Measurements from ENCODE around the gene ESYT1.

ESYT1 gene

GRCh38 chr12:56172839-56173238 lies 44.8 kb downstream of the ESYT1 start:
- Mint-ChIP-seq H3K36me3 (peaks cover 67% of the 10 kb centered on the region), H3K27ac (no peak overlapping the region), H3K27me3 (no peaks in the 10 kb centered on the region), H3K4me1 (no peaks in the 10 kb centered on the region), H3K4me3 (no peak overlapping the region), H3K9me3 (no peaks in the 10 kb centered on the region)
- DNase-seq, result no peak
- CTCF ChIA-PET, result interaction anchor here (1.2 kb wide), 1 partner anchor 12 kb away, joined by 3 read pairs; no protein-coding TSS in a partner anchor

- no peak for DNase-seq
- no peaks in the 10 kb centered on the region for H3K4me1 Mint-ChIP-seq
- H3K9me3 Mint-ChIP-seq, result no peaks in the 10 kb centered on the region
- peaks cover 70% of the 10 kb centered on the region for H3K36me3 Mint-ChIP-seq
- no peak overlapping the region for H3K4me3 Mint-ChIP-seq
- H3K27me3 Mint-ChIP-seq, result no peaks in the 10 kb centered on the region
- CTCF ChIA-PET, result interaction anchor here (1.6 kb wide), 1 partner anchor 10 kb away, joined by 3 read pairs; no protein-coding TSS in a partner anchor
- H3K27ac Mint-ChIP-seq, result no peak overlapping the region
Measured at GRCh38 chr12:56178347-56178746, 50.3 kb downstream of the ESYT1 start.

- H3K27ac Mint-ChIP-seq, result peak overlapping the region; percentile 88
- H3K9me3 Mint-ChIP-seq, result no peaks in the 10 kb centered on the region
- CTCF ChIA-PET, result interaction anchor here (1.9 to 6.5 kb wide), 4 partner anchors 11 to 448 kb away, joined by 4 to 51 read pairs (median 22); partner anchors contain the start of genes ANKRD52 and ESYT1
- peaks cover 7% of the 10 kb centered on the region for H3K27me3 Mint-ChIP-seq
- H3K4me3 Mint-ChIP-seq, result peak overlapping the region; percentile 31
- H3K36me3 Mint-ChIP-seq, result peaks cover 41% of the 10 kb centered on the region
- DNase-seq, result no peak
- peaks cover 43% of the 10 kb centered on the region for H3K4me1 Mint-ChIP-seq
Measured at GRCh38 chr12:56186957-56187356, 58.9 kb downstream of the ESYT1 start.

GRCh38 chr12:56188131-56188777 lies 60.2 kb downstream of the ESYT1 start:
- H3K4me3 Mint-ChIP-seq, result peak overlapping the region; percentile 94
- H3K4me1 Mint-ChIP-seq, result peaks cover 52% of the 10 kb centered on the region
- peak; percentile 27 for DNase-seq

GRCh38 chr12:56188778-56189098 lies 60.7 kb downstream of the ESYT1 start:
- H3K36me3 Mint-ChIP-seq, result peaks cover 38% of the 10 kb centered on the region

More at GRCh38 chr12:56188131-56188777, 60.2 kb downstream of the ESYT1 start:
- Mint-ChIP-seq H3K36me3 (peaks cover 39% of the 10 kb centered on the region), H3K27ac (peak overlapping the region; percentile 88), H3K9me3 (no peaks in the 10 kb centered on the region), H3K27me3 (peaks cover 7% of the 10 kb centered on the region)
- CTCF ChIA-PET, result interaction anchor here (0.8 to 6.5 kb wide), 14 partner anchors 10 to 449 kb away, joined by 3 to 87 read pairs (median 8); partner anchors contain the start of genes ANKRD52, ESYT1, MYL6 and RNF41

GRCh38 chr12:56189099-56189917 lies 61.2 kb downstream of the ESYT1 start, which contains the start of gene SMARCC2:
SMARCC2 (minus strand) TSS chr12:56189483; CDS start chr12:56189461, 22 bp downstream.
- CTCF ChIA-PET, result interaction anchor here (0.5 to 6.5 kb wide), 30 partner anchors 8 to 821 kb away, joined by 3 to 87 read pairs (median 4); partner anchors contain the start of genes ANKRD52, COQ10A, ESYT1 and MYL6
- Mint-ChIP-seq H3K36me3 (peaks cover 33% of the 10 kb centered on the region), H3K4me1 (peaks cover 55% of the 10 kb centered on the region), H3K4me3 (peak within 1 kb of the TSS; percentile 94), H3K27me3 (peaks cover 7% of the 10 kb centered on the region), H3K9me3 (no peaks in the 10 kb centered on the region), H3K27ac (peak within 1 kb of the TSS; percentile 96)
- DNase-seq, result peak; percentile 91

More at GRCh38 chr12:56188778-56189098, 60.7 kb downstream of the ESYT1 start:
- no peak for DNase-seq
- Mint-ChIP-seq H3K4me1 (peaks cover 55% of the 10 kb centered on the region), H3K9me3 (no peaks in the 10 kb centered on the region), H3K27ac (peak overlapping the region; percentile 88), H3K27me3 (peaks cover 7% of the 10 kb centered on the region), H3K4me3 (peak overlapping the region; percentile 94)
- CTCF ChIA-PET, result interaction anchor here (0.8 to 6.5 kb wide), 18 partner anchors 8 to 450 kb away, joined by 3 to 87 read pairs (median 4); partner anchors contain the start of genes ANKRD52, ESYT1, MYL6 and PA2G4

GRCh38 chr12:56189918-56190694 lies 62.0 kb downstream of the ESYT1 start:
- H3K4me1 Mint-ChIP-seq, result peaks cover 52% of the 10 kb centered on the region
- CTCF ChIA-PET, result interaction anchor here (0.5 to 6.5 kb wide), 27 partner anchors 9 to 820 kb away, joined by 3 to 87 read pairs (median 4); partner anchors contain the start of genes ANKRD52, COQ10A, ESYT1 and MYL6
- H3K36me3 Mint-ChIP-seq, result peaks cover 26% of the 10 kb centered on the region
- peak overlapping the region; percentile 96 for H3K27ac Mint-ChIP-seq
- no peaks in the 10 kb centered on the region for H3K9me3 Mint-ChIP-seq
- H3K27me3 Mint-ChIP-seq, result peaks cover 7% of the 10 kb centered on the region
- peak; percentile 81 for DNase-seq
- peak overlapping the region; percentile 94 for H3K4me3 Mint-ChIP-seq

- peaks cover 7% of the 10 kb centered on the region for H3K27me3 Mint-ChIP-seq
- peak overlapping the region; percentile 94 for H3K4me3 Mint-ChIP-seq
- CTCF ChIA-PET, result interaction anchor here (0.8 to 6.5 kb wide), 5 partner anchors 32 to 77 kb away, joined by 3 to 87 read pairs (median 17); partner anchors contain the start of genes ANKRD52, COQ10A, RNF41 and RPL41
- H3K9me3 Mint-ChIP-seq, result no peaks in the 10 kb centered on the region
- DNase-seq, result no peak
- H3K4me1 Mint-ChIP-seq, result peaks cover 51% of the 10 kb centered on the region
- peaks cover 23% of the 10 kb centered on the region for H3K36me3 Mint-ChIP-seq
- peak overlapping the region; percentile 96 for H3K27ac Mint-ChIP-seq
Measured at GRCh38 chr12:56190695-56191155, 62.7 kb downstream of the ESYT1 start.

- DNase-seq, result no peak
- CTCF ChIA-PET, result interaction anchor here (0.6 to 6.5 kb wide), 10 partner anchors 15 to 309 kb away, joined by 3 to 87 read pairs (median 6); partner anchors contain the start of genes ANKRD52, COQ10A, RPL41 and ZC3H10
- Mint-ChIP-seq H3K4me1 (peaks cover 37% of the 10 kb centered on the region), H3K9me3 (no peaks in the 10 kb centered on the region), H3K36me3 (peaks cover 8% of the 10 kb centered on the region), H3K27me3 (peaks cover 7% of the 10 kb centered on the region), H3K27ac (no peak overlapping the region), H3K4me3 (no peak overlapping the region)
Measured at GRCh38 chr12:56192582-56192981, 64.5 kb downstream of the ESYT1 start.

- no peaks in the 10 kb centered on the region for H3K9me3 Mint-ChIP-seq
- H3K4me1 Mint-ChIP-seq, result peaks cover 32% of the 10 kb centered on the region
- H3K27ac Mint-ChIP-seq, result no peak overlapping the region
- H3K4me3 Mint-ChIP-seq, result no peak overlapping the region
- DNase-seq, result peak; percentile 87
- CTCF ChIA-PET, result interaction anchor here (0.9 to 6.5 kb wide), 8 partner anchors 15 to 309 kb away, joined by 3 to 33 read pairs (median 6); partner anchors contain the start of genes ANKRD52 and COQ10A
- peaks cover 7% of the 10 kb centered on the region for H3K27me3 Mint-ChIP-seq
- peaks cover 7% of the 10 kb centered on the region for H3K36me3 Mint-ChIP-seq
Measured at GRCh38 chr12:56193025-56193578, 65.0 kb downstream of the ESYT1 start.

All from activated naive CD4-positive, alpha-beta T cell treated with anti-CD3 and anti-CD28 coated beads, Interleukin-2, amount 10 ng/mL, durations not matched to agents 7 days and 5 days (primary cell).